ENCODE data around the gene WSCD1. TPM values are rescaled to one million over a fixed set of nuclear protein-coding genes. Genes with fewer than 3 reads are reported as not detected.

The WSCD1 gene
- total RNA-seq, 2 donors from 2014 or later, result 1.8 to 5.5 TPM

DNA sequence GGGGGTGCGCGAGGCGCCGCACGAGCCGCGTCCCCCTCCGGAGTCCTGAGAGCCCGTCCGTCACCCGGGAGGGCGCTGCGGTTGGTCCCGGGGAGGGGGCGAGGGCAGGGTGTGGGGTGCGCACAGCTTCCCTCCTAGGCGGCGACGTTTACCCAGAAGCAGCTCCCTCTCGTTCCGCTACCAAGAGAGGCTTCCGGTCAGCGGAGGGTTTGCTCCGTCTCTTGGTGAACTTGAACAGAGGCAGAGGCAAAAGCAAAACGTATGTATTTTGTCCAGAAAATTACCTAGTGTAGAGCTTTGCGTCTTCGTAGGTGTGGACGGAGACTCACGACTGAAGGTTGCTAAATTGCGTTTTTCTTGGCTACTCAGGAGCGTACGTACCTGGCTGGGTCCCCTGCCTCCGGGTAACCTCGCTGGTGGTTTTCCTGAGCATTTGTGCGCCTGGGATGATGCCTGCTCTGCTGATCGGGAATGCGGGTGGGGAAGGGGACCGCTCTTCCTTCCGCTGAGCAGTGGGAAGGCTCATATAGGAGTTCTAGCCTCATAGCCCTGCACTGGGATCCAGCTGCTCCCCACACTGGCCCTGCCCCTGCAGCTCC, 833 bp downstream of the WSCD1 start:
- no peaks in the 10 kb centered on the region for H3K27me3 ChIP-seq
- H3K27ac ChIP-seq, result no peak overlapping the region
- DNase-seq (ENCODE audit: low spot score), result no peak

DNA sequence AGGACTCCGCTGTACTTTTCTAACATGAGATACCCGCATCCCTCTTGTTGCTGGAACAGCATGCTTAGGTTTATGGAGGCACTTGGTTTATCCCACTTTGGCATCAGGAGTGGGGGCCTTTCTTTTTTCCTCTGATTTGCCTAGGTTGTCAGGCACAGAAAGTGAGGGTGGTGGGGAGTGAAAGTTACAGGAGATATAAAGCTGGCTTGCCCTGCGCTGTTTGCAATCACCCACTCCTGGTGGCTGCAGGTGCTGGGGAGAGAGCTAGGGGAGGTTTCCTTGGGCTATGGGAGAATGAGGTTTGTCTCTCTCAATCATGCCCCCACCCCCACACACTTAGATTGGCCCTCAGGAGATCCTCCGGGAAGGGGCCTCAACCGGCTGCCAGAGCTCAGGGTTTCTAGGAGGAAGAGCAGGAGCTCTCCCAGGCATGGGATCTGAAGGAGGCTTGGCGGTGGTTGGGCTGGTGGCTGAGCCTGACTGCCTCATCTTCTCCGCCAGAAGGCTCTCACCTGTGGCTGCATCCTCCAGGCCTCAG, 1.4 kb downstream of the WSCD1 start:
- Histone ChIP-seq H3K36me3 (no peaks in the 10 kb centered on the region), H3K4me1 (peaks cover 0 to 19% of the 10 kb centered on the region in 2 donors), H3K27ac (no peak overlapping the region), H3K9me3 (no peaks in the 10 kb centered on the region), H3K27me3 (no peaks in the 10 kb centered on the region), H3K4me3 (peak overlapping the region in 1 of 2 donors; percentile 65)
- TF ChIP-seq, protein P1, sequence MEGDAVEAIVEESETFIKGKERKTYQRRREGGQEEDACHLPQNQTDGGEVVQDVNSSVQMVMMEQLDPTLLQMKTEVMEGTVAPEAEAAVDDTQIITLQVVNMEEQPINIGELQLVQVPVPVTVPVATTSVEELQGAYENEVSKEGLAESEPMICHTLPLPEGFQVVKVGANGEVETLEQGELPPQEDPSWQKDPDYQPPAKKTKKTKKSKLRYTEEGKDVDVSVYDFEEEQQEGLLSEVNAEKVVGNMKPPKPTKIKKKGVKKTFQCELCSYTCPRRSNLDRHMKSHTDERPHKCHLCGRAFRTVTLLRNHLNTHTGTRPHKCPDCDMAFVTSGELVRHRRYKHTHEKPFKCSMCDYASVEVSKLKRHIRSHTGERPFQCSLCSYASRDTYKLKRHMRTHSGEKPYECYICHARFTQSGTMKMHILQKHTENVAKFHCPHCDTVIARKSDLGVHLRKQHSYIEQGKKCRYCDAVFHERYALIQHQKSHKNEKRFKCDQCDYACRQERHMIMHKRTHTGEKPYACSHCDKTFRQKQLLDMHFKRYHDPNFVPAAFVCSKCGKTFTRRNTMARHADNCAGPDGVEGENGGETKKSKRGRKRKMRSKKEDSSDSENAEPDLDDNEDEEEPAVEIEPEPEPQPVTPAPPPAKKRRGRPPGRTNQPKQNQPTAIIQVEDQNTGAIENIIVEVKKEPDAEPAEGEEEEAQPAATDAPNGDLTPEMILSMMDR (IDR thresholded peaks at IDR 0.05), result no peak
- DNase-seq (ENCODE audit: low spot score), result no peak

More for the DNA sequence above, 833 bp downstream of the WSCD1 start:
- Histone ChIP-seq H3K4me3 (peak overlapping the region; percentile 56 to 65), H3K9me3 (no peaks in the 10 kb centered on the region), H3K4me1 (peaks cover 0 to 19% of the 10 kb centered on the region in 2 donors), H3K36me3 (no peaks in the 10 kb centered on the region)
- TF ChIP-seq, protein P1 (IDR thresholded peaks at IDR 0.05), result no peak

DNA sequence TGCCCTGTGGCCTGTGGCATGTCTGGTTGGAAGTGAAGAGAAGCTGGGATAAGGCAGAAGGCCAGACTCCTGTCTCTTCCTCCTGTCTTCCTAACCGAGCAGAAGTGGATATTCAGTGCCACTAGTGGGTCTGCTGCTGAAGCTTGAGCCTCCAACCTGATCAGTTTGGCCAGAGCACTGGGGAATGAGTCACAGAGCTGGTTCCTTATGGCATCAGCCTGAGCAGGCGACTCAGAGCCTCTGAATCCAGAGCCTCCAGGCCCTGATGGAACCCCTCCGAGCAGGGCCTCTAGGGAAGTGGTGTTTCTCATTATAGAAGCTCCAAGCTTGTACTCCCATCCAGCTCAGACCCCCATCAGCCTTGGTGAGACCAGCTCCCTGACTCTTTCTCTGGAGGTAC, 2.0 kb downstream of the WSCD1 start:
- Histone ChIP-seq H3K4me3 (no peak overlapping the region), H3K27me3 (no peaks in the 10 kb centered on the region), H3K9me3 (no peaks in the 10 kb centered on the region), H3K36me3 (no peaks in the 10 kb centered on the region), H3K4me1 (peaks cover 0 to 19% of the 10 kb centered on the region in 2 donors), H3K27ac (no peak overlapping the region)
- TF ChIP-seq, protein P1 (IDR thresholded peaks at IDR 0.05), result no peak
- no peak for DNase-seq (ENCODE audit: low spot score)

DNA sequence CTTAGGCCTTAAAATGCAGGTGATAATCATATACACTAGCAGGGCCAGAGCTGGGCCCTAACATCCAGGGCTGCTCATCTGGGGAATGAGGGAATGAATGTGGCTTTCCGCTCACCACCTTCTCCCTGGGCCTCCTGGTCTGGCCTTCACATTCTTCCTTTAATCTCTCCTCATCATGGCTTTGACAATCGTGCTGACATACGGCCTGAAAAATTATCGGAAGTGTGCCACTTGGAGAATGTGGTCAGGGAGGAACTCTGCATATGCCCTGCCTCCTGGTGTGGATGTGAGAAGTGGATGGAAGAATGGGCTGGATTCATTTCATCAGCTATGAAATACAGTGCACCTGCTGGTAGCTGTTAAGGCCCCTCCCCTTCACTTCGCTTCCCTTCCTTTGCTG, 2.4 kb downstream of the WSCD1 start:
- Histone ChIP-seq H3K4me1 (peaks cover 0 to 19% of the 10 kb centered on the region in 2 donors), H3K9me3 (no peaks in the 10 kb centered on the region), H3K4me3 (no peak overlapping the region), H3K27ac (no peak overlapping the region), H3K36me3 (no peaks in the 10 kb centered on the region), H3K27me3 (no peaks in the 10 kb centered on the region)
- no peak for DNase-seq (ENCODE audit: low spot score)
- TF ChIP-seq, protein P1 (IDR thresholded peaks at IDR 0.05), result no peak

DNA sequence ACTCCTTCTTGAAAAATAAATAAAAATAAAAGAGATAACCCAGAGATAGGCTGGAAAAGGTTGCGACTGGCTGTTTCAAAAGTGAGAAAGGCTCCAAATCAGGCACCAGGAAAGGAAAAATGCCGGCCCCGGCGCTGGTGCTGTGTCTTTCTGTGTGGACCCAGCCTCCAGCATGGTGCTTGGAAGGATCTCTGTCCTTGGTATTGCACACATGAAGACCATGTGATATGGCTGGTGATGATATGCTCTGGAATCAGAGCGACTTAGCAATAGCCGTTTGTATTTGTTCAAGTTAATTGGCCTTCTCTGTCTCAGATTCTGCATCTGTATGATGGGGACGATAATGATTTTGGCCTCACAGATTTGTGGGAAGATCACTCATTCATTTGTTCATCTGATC, 3.4 kb downstream of the WSCD1 start:
- no peaks in the 10 kb centered on the region for H3K9me3 ChIP-seq

More for the DNA sequence above, 3.4 kb downstream of the WSCD1 start:
- Histone ChIP-seq H3K27me3 (no peaks in the 10 kb centered on the region), H3K4me3 (no peak overlapping the region), H3K4me1 (peaks cover 0 to 19% of the 10 kb centered on the region in 2 donors), H3K36me3 (no peaks in the 10 kb centered on the region), H3K27ac (no peak overlapping the region)
- TF ChIP-seq, protein P1 (IDR thresholded peaks at IDR 0.05), result no peak
- no peak for DNase-seq (ENCODE audit: low spot score)

All from right atrium auricular region (tissue), 2 donors.